SK-N-SH treated with all-trans-retinoic acid at 6 μM for 48 hours (cell line): ENCODE measurements around the gene PTX3.

Experiments used
- ARNTL ChIP-seq: fragments of 450-650 bp; formaldehyde crosslinking; IDR thresholded peaks from 2 replicates; pipeline ENCODE4 v1.5.0; 2020; ENCODE audit warnings: low read depth, mild to moderate bottlenecking, moderate library complexity, borderline replicate concordance
- ESRRG ChIP-seq: fragments of 250-450 bp; sonication (Bioruptor Pico); IDR thresholded peaks from 2 replicates; pipeline ENCODE4 v1.6.1; 2021; ENCODE audit warnings: mild to moderate bottlenecking
- ZFP30 ChIP-seq: fragments of 450-650 bp; formaldehyde crosslinking; IDR thresholded peaks from 2 replicates; pipeline ENCODE4 v1.5.0; 2022; ENCODE audit warnings: mild to moderate bottlenecking, moderate library complexity
- ZNF70 ChIP-seq: fragments of 450-650 bp; formaldehyde crosslinking; IDR thresholded peaks from 2 replicates; pipeline ENCODE4 v1.5.0; 2020; ENCODE audit warnings: mild to moderate bottlenecking, moderate library complexity
- TF ChIP-seq, protein P1 (sequence below): fragments of 250-450 bp; sonication (Bioruptor Pico); IDR thresholded peaks from 2 replicates; pipeline ENCODE4 v1.5.1; 2020; ENCODE audit warnings: low read depth, mild to moderate bottlenecking, moderate library complexity
- TF ChIP-seq, protein P2 (sequence below): fragments of 250-450 bp; sonication (Bioruptor Pico); IDR thresholded peaks from 2 replicates; pipeline ENCODE4 v1.5.1; 2021; ENCODE audit warnings: mild to moderate bottlenecking, moderate library complexity

DNA sequence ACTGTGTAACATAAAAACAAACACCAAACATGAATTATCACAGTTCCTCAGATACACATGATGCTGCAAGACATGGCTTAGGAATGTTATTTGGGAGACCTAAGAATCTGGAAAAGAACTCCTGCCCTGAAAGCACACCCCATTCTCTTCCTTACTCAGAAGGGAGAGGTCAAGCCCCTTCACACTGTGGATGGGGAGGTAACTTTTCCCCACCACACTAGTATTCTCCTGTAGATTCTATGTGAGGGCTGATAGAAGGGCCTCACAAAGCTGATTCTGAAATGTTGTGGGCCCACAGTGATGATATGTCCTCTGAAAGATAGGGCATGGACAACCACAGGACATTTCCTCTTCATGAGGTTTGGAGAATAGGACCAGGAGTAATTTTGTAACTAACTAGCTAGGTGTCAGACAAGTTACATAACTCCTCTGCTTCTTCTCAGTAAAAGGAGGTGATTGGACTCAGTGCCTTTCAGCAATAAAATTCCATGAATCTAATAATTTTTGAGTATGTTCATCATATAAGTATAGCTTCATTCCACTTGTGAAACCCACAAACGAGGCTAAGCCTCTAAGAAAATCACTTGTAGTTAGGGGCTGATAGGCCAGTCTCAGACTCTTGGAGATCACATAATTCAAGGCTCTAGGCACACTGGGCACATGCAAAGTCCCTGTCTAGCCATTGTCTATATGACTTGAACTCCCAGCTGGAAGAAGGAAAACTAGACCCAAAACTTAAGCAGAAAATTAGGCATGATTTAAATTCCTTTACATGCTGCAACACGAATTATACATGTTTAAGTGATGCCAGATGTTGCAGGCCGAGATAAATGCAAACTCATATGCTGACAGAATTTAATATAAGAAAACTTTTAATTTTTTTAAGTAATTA lies 7.5 kb downstream of the PTX3 start:
- TF ChIP-seq ARNTL (CRISPR knock-in tag) (no peak), ZNF70 (CRISPR knock-in tag) (no peak), ZFP30 (no peak), ESRRG (CRISPR knock-in tag) (no peak)
- TF ChIP-seq, protein P1, sequence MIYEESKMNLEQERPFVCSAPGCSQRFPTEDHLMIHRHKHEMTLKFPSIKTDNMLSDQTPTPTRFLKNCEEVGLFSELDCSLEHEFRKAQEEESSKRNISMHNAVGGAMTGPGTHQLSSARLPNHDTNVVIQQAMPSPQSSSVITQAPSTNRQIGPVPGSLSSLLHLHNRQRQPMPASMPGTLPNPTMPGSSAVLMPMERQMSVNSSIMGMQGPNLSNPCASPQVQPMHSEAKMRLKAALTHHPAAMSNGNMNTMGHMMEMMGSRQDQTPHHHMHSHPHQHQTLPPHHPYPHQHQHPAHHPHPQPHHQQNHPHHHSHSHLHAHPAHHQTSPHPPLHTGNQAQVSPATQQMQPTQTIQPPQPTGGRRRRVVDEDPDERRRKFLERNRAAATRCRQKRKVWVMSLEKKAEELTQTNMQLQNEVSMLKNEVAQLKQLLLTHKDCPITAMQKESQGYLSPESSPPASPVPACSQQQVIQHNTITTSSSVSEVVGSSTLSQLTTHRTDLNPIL: no peak
- TF ChIP-seq, protein P2, sequence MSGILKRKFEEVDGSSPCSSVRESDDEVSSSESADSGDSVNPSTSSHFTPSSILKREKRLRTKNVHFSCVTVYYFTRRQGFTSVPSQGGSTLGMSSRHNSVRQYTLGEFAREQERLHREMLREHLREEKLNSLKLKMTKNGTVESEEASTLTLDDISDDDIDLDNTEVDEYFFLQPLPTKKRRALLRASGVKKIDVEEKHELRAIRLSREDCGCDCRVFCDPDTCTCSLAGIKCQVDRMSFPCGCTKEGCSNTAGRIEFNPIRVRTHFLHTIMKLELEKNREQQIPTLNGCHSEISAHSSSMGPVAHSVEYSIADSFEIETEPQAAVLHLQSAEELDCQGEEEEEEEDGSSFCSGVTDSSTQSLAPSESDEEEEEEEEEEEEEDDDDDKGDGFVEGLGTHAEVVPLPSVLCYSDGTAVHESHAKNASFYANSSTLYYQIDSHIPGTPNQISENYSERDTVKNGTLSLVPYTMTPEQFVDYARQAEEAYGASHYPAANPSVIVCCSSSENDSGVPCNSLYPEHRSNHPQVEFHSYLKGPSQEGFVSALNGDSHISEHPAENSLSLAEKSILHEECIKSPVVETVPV (CRISPR knock-in tag): no peak
